Right cardiac atrium (tissue), 5 donors: ENCODE results near the gene POLR1A. TPM values are rescaled to one million over a fixed set of nuclear protein-coding genes. Genes with fewer than 3 reads are reported as not detected.

Experiments
- ATAC-seq, 2 donors: fragments of 200-7000 bp; cut with Tn5 transposase; one replicate each; pipeline versions ENCODE4 v1.8.0 to v1.9.1; 2020; ENCODE audit warnings: moderate library complexity in 2 of 2, mild to moderate bottlenecking in 1 of 2
- DNase-seq, 3 donors: peaks; one replicate each; pipeline ENCODE4 v3.0.0-alpha.2; 2020
- H3K27ac ChIP-seq: one replicate; pipeline ENCODE4 v1.5.1; 2013; ENCODE audit warnings: mild to moderate bottlenecking, low read length, control low read depth, moderate library complexity
- H3K27me3 ChIP-seq: one replicate; pipeline ENCODE4 v1.6.1; 2013; ENCODE audit not compliant: control insufficient read depth, insufficient read depth
- H3K4me1 ChIP-seq: one replicate; pipeline ENCODE4 v1.6.1; 2013; ENCODE audit warnings: low read length; ENCODE audit not compliant: control insufficient read depth, insufficient read depth
- H3K4me3 ChIP-seq: one replicate; pipeline ENCODE4 v1.5.1; 2013; ENCODE audit warnings: low read length, control low read depth
- H3K9me3 ChIP-seq: one replicate; pipeline ENCODE4 v1.6.1; 2013; ENCODE audit warnings: low read length; ENCODE audit not compliant: control insufficient read depth
- WGBS: extraction: QIAGEN DNeasy Blood & Tissue Kit; methylation state at CpG from one replicate; pipeline ENCODE4 v1.1.7; 2013; 5-methylcytosine and 5-hydroxymethylcytosine counted together
- intact Hi-C, 4 donors: fragments of 100-400 bp; cut with DNase I; formaldehyde crosslinking; loops; one replicate each; pipeline versions ENCODE4 v1.11.0 to v1.14.0; 2022 to 2023
- polyA plus RNA-seq: library from polyadenylated mRNA; stranded (reverse); fragments of 200-250 nt; gene quantifications from one replicate; pipeline ENCODE4 v1.2.3, GENCODE V29; 2013
- total RNA-seq, 4 donors: library from RNA; stranded (reverse); fragmentation: NEBNext Ultra II Directional; extraction: Animal tissue kit (Norgen Biotek cat#: 25700); gene quantifications; one replicate each; pipeline ENCODE4 v1.2.1, GENCODE V29; 2021
- donor health status: healthy with polysubstance abuse.
- donor health status: DM: no; HTN: yes; CAD: no.
- donor health status: DM: no; HTN: no; CAD: no.
- donor health status: DM: no; HTN: yes; CAD: no; lungs with severe emphysema.
- donor health status: DM: yes; HTN: yes; CAD: no.

POLR1A gene
- total and polyA plus RNA-seq, 5 donors = 4.7 to 29.9 (median 17.2) TPM

DNA sequence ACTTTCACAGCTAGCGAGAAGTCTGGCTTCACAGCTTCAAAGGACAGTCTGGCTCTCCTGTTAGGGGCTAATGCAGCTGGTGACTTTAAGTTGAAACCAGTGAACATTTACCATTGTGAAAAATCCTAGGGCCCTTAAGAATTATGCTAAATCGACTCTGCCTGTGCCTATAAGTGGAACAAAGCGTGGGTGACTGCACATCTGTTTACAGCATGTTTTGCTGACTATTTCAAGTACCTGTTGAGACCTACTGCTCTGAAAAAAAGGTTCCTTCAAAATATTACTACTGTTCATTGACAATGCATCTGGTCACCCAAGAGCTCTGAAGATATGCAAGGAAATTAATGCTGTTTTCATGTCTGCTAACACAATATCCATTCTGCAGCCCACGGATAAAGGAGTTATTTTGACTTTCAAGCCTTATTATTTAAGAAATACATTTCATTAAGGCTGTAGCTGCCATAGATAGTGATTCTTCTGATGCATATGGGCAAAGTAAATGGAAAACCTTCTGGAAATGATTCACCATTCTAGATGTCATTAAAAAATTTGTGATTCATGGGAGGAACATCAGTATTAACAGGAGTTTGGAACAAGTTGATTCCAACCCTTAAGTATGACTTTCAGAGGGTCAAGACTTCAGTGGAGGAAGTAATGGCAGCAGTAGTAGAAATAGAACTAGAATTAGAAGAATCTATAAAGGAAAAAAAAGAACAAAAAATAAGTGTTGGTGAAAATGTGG is 48.9 kb downstream of the POLR1A start:
- H3K9me3 ChIP-seq = no peaks in the 10 kb centered on the region
- ATAC-seq = no peak
- no peak for DNase-seq
- no peaks in the 10 kb centered on the region for H3K4me1 ChIP-seq
- no peaks in the 10 kb centered on the region for H3K27me3 ChIP-seq
- WGBS = 97% methylated on average over 4 of the region's 4 CpGs
- no peak overlapping the region for H3K27ac ChIP-seq
- no peak overlapping the region for H3K4me3 ChIP-seq
- intact Hi-C loops = no loop called here

DNA sequence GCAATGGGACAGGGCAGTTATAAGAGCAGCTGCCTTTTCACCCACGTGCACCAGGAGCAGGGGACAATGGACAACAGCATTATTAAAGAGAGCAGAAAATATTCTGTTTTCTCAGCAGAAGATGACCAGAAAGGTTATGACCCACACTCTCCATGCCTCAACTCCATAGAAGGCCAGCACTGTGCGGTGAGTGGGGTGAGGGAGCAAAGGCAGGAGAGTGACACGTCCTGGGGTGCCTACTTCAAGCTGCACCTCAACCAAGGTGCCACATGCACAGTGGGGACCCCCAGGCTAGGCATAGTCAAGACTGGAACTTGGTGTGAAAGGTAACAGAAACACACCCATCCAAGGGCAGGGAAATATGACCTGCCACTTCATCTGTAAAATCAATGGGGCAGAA is 50.4 kb downstream of the POLR1A start:
- DNase-seq (no peak), ATAC-seq (no peak)
- H3K9me3 ChIP-seq = no peaks in the 10 kb centered on the region
- no peak overlapping the region for H3K27ac ChIP-seq
- WGBS = 97% methylated on average over 3 of the region's 3 CpGs
- H3K27me3 ChIP-seq = no peaks in the 10 kb centered on the region
- H3K4me1 ChIP-seq = no peaks in the 10 kb centered on the region
- H3K4me3 ChIP-seq = no peak overlapping the region
- intact Hi-C loops = no loop called here

DNA sequence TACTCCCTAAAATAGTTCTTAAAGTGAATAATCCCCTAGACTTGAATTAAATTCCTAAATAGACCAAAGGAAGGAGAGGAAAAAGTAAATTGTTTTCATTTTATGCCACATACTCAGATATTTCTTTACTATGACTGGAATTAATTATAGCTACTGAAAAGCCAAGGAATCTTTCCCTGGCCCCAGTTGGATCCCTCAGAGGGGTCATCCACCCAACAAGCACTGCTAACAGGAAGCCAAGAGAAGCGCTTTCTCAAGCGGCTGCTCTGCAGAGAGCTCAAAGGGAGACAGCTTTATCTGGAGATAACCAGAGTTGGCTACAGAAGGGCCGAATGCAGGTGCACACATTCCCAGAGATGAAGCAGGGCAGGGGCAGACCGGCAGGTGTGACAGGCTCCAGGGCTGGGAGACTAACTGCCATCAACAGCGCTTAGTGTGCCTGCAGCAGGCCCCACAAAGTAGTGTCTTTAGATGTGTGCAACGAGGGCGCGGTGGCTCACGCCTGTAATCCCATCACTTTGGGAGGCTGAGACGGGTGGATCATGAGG is 51.1 kb downstream of the POLR1A start:
- DNase-seq (no peak), ATAC-seq (no peak)
- intact Hi-C loops = no loop called here
- Histone ChIP-seq H3K4me1 (no peaks in the 10 kb centered on the region), H3K27me3 (no peaks in the 10 kb centered on the region), H3K9me3 (no peaks in the 10 kb centered on the region), H3K4me3 (no peak overlapping the region), H3K27ac (no peak overlapping the region)
- 91% methylated on average over 10 of the region's 10 CpGs for WGBS

DNA sequence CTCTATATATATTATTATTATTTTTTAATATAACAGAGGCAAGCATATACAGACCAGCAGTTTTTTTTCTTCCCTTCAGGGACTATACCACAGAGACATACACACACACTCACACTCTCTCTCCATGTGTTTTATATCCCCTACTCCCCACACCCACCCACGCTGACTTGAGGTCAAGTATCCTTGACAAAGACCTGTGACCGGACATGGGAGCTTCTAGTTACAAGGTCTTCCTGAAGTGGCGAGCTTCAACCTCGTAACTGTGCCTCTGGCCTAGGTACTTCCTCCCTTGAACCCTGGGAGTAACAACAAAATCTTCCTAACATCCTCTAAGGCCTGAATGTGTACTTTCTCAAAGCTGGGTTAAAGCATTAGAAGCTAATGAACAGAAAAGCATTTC is 52.5 kb downstream of the POLR1A start:
- DNase-seq = no peak
- WGBS = 95% methylated on average over 4 of the region's 4 CpGs
- ATAC-seq = no peak
- Histone ChIP-seq H3K27ac (no peak overlapping the region), H3K4me3 (no peak overlapping the region), H3K27me3 (no peaks in the 10 kb centered on the region), H3K9me3 (no peaks in the 10 kb centered on the region), H3K4me1 (no peaks in the 10 kb centered on the region)
- intact Hi-C loops = no loop called here

DNA sequence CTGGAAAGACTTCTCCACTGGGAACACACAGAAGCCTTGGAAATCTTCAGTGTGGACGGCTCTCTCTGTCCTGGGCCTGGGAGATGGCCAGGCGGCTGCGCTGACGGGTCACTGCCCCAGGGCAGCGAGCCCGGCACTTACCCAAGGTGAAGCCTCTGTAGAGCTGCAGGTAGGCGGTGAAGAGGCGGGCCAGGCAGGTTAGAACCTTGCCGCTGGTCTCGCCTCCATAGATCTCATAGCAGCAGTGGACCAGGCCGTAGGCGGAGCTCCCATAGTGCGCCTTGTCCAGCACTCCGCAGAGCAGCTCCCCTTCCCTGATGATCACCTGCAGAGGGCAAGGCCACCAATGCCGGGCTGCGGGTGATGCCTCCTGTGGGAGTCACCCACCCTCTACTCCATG is 53.0 kb downstream of the POLR1A start:
- intact Hi-C loops = no loop called here
- H3K9me3 ChIP-seq = no peaks in the 10 kb centered on the region
- no peak overlapping the region for H3K27ac ChIP-seq
- DNase-seq (no peak), ATAC-seq (peak in 1 of 2 donors; percentile 24)
- H3K27me3 ChIP-seq = no peaks in the 10 kb centered on the region
- WGBS = 98% methylated on average over 16 of the region's 16 CpGs
- no peaks in the 10 kb centered on the region for H3K4me1 ChIP-seq
- H3K4me3 ChIP-seq = no peak overlapping the region

DNA sequence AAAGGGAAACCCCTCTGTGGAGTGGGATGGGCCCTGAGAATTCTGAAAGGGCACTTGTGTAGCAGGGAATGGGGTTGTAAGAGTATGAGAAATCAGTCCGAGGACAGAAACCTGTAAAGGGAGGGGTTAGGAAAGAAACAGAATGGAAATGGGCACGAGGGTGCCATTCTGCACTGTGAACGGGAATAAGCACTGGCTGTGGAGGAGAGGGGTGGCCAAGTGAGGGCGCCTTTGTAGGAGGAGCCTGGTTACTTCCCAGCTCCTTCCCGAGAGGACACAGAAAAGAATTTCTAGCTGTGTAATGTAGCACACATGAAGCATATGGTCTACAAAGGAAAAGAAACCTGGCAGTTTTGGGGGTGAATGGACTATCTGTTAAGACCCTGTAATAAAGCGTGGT is 53.4 kb downstream of the POLR1A start:
- no peak overlapping the region for H3K27ac ChIP-seq
- intact Hi-C loops = no loop called here
- no peaks in the 10 kb centered on the region for H3K4me1 ChIP-seq
- 90% methylated on average over 6 of the region's 6 CpGs for WGBS
- H3K4me3 ChIP-seq = no peak overlapping the region
- ATAC-seq = no peak
- H3K9me3 ChIP-seq = no peaks in the 10 kb centered on the region
- no peak for DNase-seq
- no peaks in the 10 kb centered on the region for H3K27me3 ChIP-seq

DNA sequence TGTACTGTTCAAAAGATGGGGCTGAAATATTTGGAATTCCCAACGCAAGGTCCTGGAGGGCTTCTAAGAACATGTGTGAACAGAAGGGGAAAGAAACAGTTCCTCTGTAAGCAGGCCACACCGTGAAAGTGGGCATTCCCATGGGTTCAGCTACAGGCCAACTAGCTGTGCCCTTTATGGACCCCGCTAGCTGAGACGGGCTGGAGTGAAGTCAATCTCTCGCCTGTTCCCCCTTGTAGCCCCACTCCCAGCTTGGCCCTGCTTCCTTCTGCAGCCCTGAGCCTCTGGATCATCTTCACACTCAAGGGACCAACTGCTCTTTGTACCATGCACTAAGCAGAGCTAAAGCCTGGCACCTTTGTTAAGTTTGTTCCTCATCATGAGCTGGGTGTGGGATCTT is 55.4 kb downstream of the POLR1A start:
- no peak overlapping the region for H3K4me3 ChIP-seq
- ATAC-seq (no peak), DNase-seq (no peak)
- no peaks in the 10 kb centered on the region for H3K27me3 ChIP-seq
- 93% methylated on average over 5 of the region's 5 CpGs for WGBS
- H3K9me3 ChIP-seq = no peaks in the 10 kb centered on the region
- no peak overlapping the region for H3K27ac ChIP-seq
- intact Hi-C loops = no loop called here
- peaks cover under 1% of the 10 kb centered on the region for H3K4me1 ChIP-seq

DNA sequence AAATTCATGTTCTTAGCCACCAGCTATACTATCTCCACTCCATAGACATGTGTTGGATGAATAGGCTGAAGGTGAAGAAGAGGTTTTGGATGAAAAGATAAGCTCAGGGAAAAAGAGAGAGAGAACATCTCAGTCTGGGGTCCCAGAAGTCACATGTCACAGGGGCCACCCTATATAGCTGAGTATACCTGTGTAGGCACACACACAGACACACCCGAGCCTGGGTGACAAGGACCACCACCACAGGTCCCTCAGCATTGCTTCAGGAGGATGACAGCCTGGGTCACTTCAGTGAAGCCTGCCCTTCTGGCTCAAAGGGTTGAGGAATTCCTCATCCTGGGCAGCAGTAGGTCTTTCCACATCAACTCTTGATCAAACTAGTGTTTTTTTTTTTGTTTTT is 56.2 kb downstream of the POLR1A start:
- no peak overlapping the region for H3K27ac ChIP-seq
- 98% methylated on average over 1 of the region's 1 CpG for WGBS

DNA sequence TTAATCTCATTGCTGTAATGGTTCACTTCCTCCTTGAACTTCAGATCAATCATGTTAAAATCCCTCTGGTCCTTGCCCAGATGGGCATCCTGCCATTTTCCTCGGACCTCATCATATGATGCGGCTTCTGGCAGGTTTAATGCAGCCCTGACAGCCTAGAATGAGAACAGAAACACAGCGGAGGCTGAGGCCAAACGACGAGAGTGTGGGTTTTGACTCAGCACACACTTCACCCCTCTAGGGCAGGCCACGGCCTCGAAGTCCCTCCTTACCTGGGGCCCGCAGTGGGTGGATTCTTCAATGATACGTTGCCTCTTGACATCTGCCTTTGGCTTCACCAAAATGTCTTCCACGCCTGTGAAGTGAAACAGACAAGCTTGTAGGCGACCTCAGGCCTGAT is 56.8 kb downstream of the POLR1A start:
- Histone ChIP-seq H3K4me1 (peaks cover 2% of the 10 kb centered on the region), H3K27ac (no peak overlapping the region), H3K4me3 (no peak overlapping the region), H3K9me3 (no peaks in the 10 kb centered on the region), H3K27me3 (no peaks in the 10 kb centered on the region)
- WGBS = 83% methylated on average over 11 of the region's 11 CpGs
- ATAC-seq (no peak), DNase-seq (no peak)
- intact Hi-C loops = no loop called here

More for the DNA sequence above, 56.2 kb downstream of the POLR1A start:
- H3K4me3 ChIP-seq = no peak overlapping the region
- no peaks in the 10 kb centered on the region for H3K27me3 ChIP-seq
- H3K4me1 ChIP-seq = peaks cover 2% of the 10 kb centered on the region
- no peak for ATAC-seq
- no peak for DNase-seq
- no peaks in the 10 kb centered on the region for H3K9me3 ChIP-seq
- intact Hi-C loops = no loop called here

DNA sequence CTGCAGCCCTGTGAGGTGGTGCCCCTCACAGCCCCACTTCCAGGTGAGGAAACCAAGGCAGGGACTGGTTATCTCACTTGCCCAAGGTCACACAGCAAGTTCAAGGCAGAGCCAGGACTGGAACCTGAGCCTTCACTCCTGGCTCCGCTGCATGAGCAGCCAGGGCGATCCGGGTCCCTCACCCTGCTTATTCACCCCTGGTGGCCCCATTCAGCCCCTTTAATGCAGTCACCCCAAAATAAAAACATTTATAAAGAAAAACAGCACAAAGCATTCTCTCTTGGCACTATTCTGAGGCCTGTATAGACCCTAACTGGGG is 57.3 kb downstream of the POLR1A start:
- ATAC-seq (no peak), DNase-seq (no peak)
- no peak overlapping the region for H3K27ac ChIP-seq

DNA sequence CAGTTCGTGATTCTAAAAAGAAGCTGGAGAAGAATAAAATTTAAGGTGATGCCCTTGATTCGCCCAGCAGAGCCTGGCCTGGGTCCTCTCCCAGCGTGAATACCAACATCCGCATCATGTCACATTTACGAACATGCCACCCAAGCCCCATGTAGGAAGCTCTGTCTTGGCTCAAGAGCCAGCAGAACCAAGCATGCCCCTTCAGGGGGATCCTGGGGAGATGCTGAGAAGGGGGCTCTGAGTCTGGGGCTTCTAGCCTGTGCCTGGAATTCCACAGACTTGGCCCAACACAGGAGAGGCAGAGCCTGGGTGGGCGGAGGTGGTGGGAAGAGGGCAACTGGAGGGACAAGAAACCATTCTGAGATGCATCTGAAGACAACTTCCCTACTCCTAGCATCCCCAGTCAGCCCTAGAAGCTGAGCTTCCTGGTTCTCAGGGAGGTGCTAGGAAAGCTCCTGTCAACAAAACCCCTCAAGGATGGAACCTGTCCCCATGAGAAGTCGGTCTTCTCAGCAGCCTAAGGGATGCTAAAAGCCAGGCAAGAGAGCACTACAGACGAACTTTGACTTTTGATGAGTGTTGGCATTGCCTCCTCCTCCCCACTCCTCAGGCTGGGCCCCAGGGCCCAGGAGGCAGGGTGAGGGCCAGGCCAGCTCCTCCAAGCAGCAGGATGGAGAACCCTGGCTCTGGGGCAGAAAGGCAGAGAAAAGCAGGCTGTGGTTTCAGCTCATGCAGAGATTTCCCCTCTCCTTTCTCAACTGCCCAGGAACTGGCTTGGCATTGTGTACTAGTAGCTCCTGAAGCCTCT is 57.9 kb downstream of the POLR1A start:
- Histone ChIP-seq H3K4me1 (peaks cover 2% of the 10 kb centered on the region), H3K4me3 (no peak overlapping the region), H3K27ac (no peak overlapping the region), H3K27me3 (no peaks in the 10 kb centered on the region), H3K9me3 (no peaks in the 10 kb centered on the region)
- WGBS = 97% methylated on average over 8 of the region's 8 CpGs
- intact Hi-C loops = no loop called here
- DNase-seq = no peak
- no peak for ATAC-seq

More for the DNA sequence above, 57.3 kb downstream of the POLR1A start:
- 96% methylated on average over 3 of the region's 3 CpGs for WGBS
- Histone ChIP-seq H3K9me3 (no peaks in the 10 kb centered on the region), H3K4me3 (no peak overlapping the region), H3K4me1 (peaks cover 2% of the 10 kb centered on the region), H3K27me3 (no peaks in the 10 kb centered on the region)
- intact Hi-C loops = no loop called here
